HCEC 1CT (cell line): ENCODE data around the gene PCDHGA7.
"Not testable (repeated sequence)": the region's sequence is repeated elsewhere in the genome, so short reads cannot be mapped to it uniquely, and the experiment has no call there.

Experiments
- DNase-seq: peaks from one replicate; pipeline ENCODE4 v3.0.0-alpha.2; 2017

The PCDHGA7 gene

DNA sequence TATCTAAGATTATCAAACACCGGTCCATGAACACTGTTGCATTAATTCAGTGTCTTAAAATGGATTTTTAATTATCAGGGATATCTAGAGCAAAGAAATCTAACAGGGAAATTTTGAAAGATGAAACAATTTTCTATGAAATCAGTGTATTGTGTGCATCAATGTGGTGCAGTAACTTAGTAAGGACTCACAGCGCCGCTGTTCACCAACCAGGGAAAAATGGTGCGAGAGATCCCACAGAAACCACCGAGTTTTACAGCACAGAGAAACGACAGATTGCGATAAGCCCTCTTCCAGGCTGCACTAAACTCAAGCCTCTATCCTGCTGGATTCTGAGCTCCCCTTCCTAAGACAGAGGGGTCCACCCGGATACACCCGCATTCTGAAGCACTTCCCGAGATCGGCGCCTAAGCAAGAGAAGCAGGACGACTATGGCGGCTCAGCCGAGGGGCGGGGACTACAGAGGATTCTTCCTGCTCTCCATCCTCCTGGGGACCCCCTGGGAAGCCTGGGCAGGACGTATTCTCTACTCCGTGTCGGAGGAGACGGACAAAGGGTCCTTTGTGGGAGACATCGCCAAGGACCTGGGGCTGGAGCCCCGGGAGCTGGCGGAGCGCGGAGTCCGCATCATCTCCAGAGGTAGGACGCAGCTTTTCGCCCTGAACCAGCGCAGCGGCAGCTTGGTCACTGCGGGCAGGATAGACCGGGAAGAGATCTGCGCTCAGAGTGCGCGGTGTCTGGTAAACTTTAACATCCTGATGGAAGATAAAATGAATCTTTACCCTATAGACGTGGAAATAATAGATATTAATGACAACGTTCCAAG is at the start of gene PCDHGA7:
Gene PCDHGA7 (plus strand): TSS at position 274 of the 826 bp plus-strand sequence. CDS start 158 bp downstream, at position 432.
- DNase-seq: peak; percentile 63

DNA sequence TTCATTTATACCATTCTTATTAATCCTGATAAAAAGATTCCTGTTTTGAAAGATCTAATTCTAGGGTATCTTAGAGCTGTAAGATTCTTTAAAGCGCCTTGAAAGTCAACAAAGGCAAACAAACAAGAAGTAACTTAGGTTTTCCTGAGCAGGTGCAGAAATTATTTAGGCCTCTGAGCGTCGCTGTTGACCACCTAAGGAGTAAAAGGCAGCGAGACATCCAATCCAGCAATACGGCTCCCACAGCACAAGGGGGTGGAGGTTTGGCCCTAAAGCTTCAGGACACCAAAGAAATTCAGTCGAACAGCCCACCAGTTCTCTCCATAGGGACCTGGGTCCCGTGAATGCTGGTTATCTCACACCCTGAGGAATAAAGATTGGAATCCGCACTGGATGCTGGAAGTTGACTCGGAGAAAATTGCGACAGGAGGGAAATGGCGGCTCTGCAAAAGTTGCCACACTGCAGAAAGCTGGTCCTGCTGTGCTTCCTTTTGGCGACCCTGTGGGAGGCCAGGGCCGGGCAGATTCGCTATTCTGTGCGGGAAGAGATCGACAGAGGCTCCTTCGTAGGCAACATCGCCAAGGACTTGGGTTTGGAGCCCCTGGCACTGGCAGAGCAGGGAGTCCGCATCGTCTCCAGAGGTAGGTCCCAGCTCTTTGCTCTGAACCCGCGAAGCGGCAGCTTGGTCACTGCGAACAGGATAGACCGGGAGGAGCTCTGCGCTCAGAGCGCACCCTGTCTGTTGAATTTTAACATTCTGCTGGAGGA is 43.8 kb upstream of the PCDHGA7 start, which contains the start of gene PCDHGA2:
Gene PCDHGA2 (plus strand): TSS at position 223 of the 769 bp plus-strand sequence.
- peak; percentile 32 for DNase-seq

DNA sequence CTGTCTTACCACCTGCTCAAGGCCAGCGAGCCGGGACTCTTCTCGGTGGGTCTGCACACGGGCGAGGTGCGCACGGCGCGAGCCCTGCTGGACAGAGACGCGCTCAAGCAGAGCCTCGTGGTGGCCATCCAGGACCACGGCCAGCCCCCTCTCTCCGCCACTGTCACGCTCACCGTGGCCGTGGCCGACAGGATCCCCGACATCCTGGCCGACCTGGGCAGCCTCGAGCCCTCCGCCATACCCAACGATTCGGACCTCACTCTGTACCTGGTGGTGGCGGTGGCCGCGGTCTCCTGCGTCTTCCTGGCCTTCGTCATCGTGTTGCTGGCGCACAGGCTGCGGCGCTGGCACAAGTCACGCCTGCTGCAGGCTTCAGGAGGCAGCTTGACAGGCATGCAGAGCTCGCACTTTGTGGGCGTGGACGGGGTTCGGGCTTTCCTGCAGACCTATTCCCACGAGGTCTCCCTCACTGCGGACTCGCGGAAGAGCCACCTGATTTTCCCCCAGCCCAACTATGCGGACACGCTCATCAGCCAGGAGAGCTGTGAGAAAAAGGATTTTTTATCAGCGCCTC is 41.7 kb upstream of the PCDHGA7 start:
- DNase-seq: not testable (repeated sequence)

DNA sequence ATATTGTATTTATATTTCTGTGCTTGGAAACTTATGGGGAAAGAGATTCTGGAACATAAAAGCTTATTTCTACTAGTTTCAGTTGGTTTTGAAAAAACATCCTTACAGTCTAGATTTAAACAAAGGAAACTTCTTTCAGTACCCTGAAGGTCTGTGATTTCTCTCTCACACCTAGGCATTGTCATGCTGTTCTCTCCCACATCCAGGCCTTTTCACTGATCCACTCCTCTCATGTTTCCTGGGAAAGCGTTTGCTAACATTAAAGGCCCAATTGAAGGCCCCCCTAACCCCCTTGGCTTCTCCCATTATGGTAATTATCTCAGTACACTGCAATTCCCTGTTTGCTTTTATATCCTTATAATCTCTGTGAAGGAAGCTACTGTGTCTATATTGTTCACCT is 39.8 kb upstream of the PCDHGA7 start:
- no peak for DNase-seq

DNA sequence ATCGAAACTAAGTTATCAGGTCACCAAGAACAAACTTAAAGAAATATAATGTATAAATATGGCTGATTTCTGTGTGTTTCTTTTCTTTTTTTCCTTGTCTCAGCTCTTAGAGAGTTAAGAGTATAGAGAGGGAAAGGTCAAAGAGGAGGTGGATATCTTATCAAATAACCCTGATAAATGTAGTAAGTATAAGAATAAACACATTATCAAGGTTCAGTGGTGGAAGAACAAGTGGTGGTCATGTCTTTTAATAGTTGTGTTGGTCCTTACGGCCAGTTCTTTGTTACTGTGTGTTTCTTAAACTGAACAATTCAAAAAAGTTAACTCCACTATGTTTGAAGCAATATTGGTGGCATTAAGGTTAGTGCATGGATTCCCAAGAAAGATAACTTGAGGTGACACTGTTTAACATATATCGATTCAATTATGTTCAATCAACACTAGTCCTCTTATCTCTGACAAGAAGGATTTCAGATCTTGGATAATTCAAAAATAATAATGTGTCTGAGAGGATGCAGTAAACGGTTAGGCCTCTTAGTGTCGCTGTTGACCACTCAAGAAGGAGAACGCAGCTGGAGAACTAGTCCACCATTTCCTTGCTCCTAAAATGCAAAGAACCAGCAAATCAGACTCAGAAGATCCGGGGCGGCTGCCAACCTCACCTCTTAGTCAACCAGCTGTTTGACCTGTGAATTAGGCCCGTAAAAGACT is 39.1 kb upstream of the PCDHGA7 start, which contains the start of gene PCDHGA3:
Gene PCDHGA3 (plus strand): TSS at position 588 of the 711 bp plus-strand sequence. CDS start 205 bp downstream, outside the sequence.
- DNase-seq: no peak

DNA sequence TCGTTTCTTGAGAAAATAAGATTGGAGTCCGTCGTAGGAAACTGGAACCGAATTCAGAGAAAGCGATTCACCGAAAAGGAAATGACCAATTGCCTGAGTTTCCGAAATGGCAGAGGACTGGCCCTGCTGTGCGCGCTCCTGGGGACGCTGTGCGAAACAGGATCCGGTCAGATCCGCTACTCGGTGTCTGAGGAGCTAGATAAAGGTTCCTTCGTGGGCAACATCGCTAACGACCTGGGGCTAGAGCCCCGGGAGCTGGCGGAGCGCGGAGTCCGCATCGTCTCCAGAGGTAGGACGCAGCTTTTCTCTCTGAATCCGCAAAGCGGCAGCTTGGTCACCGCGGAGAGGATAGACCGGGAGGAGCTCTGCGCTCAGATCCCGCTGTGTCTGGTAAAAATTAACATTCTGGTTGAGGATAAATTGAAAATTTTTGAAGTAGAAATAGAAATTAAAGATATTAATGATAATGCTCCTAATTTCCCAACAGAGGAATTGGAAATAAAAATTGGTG is 38.5 kb upstream of the PCDHGA7 start:
- DNase-seq: no peak

DNA sequence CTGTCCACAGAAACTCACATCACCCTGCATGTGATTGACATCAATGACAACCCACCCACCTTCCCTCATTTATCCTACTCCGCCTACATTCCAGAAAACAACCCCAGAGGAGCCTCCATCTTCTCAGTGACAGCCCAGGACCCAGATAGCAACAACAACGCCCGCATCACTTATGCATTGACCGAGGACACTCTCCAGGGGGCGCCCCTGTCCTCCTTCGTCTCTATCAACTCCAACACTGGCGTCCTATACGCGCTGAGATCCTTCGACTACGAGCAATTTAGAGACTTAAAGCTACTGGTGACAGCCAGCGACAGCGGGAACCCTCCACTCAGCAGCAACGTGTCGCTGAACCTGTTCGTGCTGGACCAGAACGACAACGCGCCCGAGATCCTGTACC is 37.2 kb upstream of the PCDHGA7 start:
- DNase-seq: no peak

DNA sequence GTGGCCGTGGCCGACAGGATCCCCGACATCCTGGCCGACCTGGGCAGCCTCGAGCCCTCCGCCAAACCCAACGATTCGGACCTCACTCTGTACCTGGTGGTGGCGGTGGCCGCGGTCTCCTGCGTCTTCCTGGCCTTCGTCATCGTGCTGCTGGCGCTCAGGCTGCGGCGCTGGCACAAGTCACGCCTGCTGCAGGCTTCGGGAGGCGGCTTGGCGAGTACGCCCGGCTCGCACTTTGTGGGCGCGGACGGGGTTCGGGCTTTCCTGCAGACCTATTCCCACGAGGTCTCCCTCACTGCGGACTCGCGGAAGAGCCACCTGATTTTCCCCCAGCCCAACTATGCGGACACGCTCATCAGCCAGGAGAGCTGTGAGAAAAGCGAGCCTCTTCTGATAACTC is 36.5 kb upstream of the PCDHGA7 start:
- DNase-seq: not testable (repeated sequence)

DNA sequence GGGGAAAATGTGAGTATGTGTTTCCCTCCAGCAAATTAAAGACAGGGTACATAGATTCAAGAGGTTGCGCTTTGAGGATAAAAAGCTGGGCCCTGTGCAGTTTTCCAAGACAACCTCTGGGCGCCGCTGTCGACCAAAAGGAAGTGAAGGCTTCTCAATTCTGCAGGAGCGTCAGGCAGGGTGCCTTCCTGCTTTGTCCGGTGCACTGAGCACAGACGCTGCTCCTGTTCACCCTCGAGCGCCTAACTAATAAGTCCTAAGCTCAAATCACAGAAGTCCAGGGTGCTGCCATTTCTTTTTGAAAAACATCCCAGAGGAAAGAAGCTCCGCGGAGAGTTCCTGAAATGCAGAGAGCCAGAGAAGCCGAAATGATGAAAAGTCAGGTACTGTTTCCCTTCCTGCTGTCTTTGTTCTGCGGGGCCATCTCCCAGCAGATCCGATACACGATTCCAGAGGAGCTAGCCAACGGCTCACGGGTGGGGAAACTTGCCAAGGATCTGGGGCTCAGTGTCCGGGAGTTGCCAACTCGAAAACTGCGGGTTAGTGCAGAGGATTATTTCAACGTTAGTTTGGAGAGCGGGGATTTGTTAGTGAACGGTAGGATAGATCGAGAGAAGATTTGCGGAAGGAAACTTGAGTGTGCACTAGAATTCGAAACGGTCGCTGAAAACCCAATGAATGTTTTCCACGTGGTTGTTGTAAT is 32.5 kb upstream of the PCDHGA7 start, which contains the start of gene PCDHGB1:
Gene PCDHGB1 (plus strand): TSS at position 183 of the 703 bp plus-strand sequence. CDS start 162 bp downstream, at position 345.
- DNase-seq: peak; percentile 59

DNA sequence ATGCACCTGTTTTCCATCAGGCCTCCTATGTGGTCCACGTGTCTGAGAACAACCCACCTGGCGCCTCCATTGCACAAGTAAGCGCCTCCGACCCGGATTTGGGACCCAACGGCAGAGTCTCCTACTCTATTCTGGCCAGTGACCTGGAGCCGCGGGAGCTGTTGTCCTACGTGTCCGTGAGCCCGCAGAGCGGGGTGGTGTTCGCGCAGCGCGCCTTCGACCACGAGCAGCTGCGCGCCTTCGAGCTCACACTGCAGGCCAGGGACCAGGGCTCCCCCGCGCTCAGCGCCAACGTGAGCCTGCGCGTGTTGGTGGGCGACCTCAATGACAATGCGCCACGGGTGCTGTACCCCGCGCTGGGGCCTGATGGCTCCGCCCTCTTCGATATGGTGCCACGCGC is 31.0 kb upstream of the PCDHGA7 start:
- no peak for DNase-seq

DNA sequence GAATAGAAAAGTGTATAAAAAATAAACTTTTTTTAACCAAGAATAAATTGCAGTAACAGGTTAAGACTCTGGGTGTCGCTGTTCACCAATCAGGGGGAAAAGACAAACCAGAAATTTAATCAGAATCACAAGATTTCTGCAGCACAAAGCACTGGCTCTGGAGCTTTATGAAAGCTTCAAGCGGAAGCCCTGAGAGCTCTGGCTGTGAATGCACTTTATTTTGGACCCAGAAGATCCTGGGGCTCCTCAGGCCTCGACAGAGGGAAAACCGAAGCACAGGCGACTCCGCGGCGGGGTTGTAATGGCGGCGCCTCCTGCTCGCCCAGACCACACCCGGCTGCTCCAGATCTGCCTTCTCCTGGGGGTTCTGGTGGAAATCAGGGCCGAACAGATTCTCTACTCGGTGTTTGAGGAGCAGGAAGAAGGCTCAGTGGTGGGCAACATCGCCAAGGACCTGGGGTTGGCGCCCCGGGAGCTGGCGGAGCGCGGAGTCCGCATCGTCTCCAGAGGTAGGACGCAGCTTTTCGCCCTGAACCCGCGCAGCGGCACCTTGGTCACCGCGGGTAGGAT is 27.6 kb upstream of the PCDHGA7 start, which contains the start of gene PCDHGA4:
Gene PCDHGA4 (plus strand): TSS at position 122 of the 570 bp plus-strand sequence. CDS start 87 bp downstream, at position 209.
- DNase-seq: no peak

DNA sequence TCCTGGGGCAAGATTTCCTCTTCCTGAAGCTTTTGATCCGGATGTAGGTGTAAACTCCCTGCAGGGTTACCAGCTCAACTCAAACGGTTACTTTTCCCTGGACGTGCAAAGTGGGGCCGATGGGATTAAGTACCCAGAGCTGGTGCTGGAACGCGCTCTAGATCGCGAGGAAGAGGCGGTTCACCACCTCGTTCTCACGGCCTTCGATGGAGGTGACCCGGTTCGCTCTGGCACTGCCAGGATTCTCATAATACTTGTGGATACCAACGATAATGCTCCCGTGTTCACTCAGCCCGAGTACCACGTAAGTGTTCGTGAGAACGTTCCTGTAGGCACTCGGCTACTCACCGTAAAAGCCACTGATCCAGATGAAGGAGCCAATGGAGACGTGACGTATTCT is 26.9 kb upstream of the PCDHGA7 start:
- DNase-seq: no peak

DNA sequence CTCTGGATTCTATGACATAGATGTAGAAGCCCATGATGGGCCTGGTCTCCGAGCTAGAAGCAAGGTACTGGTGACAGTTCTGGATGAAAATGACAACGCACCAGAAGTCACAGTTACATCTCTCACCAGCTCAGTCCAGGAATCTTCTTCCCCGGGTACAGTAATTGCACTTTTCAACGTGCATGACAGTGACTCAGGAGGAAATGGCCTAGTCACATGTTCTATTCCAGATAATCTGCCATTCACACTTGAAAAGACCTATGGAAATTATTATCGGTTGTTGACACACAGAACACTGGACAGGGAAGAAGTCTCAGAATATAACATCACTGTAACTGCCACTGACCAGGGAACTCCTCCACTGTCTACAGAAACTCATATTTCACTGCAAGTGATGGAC is 26.4 kb upstream of the PCDHGA7 start:
- no peak for DNase-seq

DNA sequence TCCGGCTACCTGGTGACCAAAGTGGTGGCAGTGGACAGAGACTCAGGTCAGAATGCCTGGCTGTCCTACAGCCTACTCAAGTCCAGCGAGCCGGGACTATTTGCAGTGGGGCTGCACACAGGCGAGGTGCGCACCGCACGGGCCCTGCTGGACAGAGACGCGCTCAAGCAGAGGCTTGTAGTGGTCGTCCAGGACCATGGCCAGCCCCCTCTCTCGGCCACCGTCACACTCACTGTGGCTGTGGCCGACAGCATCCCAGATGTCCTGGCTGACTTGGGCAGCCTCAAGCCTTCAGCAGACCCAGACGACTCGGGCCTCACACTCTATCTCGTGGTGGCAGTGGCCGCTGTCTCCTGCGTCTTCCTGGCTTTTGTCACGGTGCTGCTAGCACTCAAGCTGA is 25.6 kb upstream of the PCDHGA7 start:
- no peak for DNase-seq

DNA sequence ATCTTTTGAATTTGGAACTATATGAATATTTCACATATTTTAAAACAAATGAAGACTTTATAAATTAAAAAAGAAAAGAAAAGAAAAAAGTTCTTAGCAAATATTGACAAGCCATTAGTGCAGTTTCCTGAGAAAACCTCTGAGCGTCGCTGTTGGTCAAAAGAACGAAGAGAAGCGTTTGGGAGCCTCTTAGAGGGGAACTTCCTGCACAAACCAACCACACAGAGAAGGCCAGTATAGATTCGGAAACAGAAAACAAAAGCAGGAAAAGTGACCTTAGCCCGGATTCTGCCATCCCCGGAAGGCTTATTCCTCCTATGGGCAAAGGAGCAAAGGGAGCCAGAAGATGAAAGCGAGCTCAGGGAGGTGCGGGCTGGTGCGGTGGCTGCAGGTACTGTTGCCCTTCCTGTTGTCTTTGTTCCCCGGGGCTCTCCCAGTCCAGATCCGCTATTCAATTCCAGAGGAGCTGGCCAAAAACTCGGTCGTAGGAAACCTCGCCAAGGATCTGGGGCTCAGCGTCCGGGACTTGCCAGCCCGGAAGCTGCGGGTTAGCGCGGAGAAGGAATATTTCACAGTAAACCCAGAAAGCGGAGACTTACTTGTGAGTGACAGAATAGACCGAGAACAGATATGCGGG is 22.6 kb upstream of the PCDHGA7 start, which contains the start of gene PCDHGB2:
Gene PCDHGB2 (plus strand): TSS at position 205 of the 637 bp plus-strand sequence. CDS start 142 bp downstream, at position 347.
- peak; percentile 53 for DNase-seq

DNA sequence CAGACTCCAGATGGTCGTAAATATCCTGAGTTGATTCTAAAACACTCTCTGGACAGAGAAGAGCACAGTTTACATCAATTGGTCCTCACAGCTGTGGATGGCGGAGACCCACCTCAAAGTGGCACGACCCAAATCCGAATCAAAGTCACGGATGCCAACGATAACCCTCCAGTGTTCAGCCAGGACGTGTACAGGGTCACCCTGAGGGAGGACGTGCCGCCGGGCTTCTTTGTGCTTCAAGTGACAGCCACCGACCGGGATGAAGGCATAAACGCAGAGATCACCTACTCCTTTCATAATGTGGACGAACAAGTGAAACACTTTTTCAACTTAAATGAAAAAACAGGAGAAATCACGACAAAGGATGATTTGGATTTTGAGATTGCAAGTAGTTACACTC is 21.9 kb upstream of the PCDHGA7 start:
- no peak for DNase-seq

DNA sequence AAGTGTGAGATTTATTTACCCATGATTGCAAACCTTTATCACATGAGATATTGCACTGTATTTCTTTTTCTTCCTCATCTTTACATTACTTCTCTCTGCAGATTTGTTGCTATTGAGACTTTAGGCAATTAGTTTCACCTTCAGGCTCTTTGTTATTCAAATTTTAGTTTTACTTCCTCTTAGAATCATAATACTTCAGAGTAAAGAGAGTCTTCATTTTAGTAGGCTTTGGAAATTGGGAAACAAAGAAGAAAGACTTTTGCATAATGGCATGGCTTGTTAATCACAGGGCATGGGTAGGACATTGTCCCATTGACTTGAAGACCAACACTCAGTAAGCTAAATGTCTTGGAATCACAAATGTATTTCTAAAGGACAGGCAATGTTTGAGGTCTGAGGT is 19.8 kb upstream of the PCDHGA7 start:
- no peak for DNase-seq

DNA sequence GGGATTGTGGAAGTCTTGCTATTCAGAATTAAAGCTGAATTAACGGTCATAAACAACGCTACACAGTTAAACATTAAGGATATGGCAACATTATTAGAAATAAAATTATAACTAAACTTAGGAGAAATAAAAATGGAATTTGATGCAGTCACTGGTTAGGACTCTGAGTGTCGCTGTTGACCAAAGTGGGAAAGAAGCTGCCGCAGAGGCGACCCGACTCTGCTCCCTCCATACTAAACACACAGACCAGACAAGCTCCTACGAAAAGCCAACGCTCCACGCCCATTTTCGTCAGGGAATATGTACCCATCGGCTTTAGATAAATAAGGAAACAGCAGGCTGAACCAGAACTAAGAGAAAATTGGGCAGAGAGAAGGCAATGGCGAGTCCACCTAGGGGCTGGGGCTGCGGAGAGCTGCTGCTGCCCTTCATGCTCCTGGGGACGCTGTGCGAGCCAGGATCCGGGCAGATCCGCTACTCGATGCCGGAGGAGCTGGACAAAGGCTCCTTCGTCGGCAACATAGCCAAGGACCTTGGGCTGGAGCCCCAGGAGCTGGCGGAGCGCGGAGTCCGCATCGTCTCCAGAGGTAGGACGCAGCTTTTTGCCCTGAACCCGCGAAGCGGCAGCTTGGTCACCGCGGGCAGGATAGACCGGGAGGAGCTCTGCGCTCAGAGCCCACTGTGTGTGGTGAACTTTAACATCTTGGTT is 18.4 kb upstream of the PCDHGA7 start, which contains the start of gene PCDHGA5:
Gene PCDHGA5 (plus strand): TSS at position 211 of the 709 bp plus-strand sequence. CDS start 169 bp downstream, at position 380.
- no peak for DNase-seq

DNA sequence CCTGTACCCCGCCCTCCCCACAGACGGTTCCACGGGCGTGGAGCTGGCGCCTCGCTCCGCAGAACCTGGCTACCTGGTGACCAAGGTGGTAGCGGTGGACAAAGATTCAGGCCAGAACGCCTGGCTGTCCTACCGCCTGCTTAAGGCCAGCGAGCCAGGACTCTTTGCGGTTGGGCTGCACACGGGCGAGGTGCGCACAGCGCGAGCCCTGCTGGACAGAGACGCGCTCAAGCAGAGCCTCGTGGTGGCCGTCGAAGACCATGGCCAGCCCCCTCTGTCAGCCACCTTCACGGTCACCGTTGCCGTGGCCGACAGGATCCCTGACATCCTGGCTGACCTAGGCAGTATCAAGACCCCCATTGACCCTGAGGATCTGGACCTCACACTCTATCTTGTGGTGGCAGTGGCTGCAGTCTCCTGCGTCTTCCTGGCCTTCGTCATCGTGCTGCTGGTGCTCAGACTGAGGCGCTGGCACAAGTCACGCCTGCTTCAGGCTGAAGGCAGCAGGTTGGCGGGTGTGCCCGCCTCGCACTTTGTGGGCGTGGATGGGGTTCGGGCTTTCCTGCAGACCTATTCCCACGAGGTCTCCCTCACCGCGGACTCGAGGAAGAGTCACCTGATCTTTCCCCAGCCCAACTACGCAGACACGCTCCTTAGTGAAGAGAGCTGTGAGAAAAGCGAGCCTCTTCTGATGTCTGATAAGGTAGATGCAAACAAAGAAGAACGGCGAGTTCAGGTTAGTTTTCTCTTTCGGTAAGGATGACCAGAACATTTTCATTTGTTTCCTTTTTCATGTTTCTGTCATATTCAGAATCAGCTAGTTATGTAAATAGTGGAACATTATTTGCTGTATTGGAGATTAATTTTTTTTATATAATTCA is 16.3 kb upstream of the PCDHGA7 start:
- no peak for DNase-seq
